Neural progenitor cell (in vitro differentiated cells): ENCODE data around the gene HEMK1.

ENCODE experiments used
- EZH2 ChIP-seq: fragments of 200-600 bp; sonication (generic); IDR thresholded peaks from 2 replicates; pipeline ENCODE4 v1.6.1; 2017; ENCODE audit warnings: antibody characterized with exemption, mild to moderate bottlenecking, moderate library complexity
- EZH2phosphoT487 ChIP-seq: fragments of 200-600 bp; sonication (generic); IDR thresholded peaks from 2 replicates; pipeline ENCODE4 v1.6.1; 2017; ENCODE audit warnings: antibody characterized with exemption
- TF ChIP-seq, protein P1 (sequence below): fragments of 200-600 bp; sonication (generic); IDR thresholded peaks from 2 replicates; pipeline ENCODE4 v1.5.1; 2017; ENCODE audit warnings: antibody characterized with exemption, mild to moderate bottlenecking

DNA sequence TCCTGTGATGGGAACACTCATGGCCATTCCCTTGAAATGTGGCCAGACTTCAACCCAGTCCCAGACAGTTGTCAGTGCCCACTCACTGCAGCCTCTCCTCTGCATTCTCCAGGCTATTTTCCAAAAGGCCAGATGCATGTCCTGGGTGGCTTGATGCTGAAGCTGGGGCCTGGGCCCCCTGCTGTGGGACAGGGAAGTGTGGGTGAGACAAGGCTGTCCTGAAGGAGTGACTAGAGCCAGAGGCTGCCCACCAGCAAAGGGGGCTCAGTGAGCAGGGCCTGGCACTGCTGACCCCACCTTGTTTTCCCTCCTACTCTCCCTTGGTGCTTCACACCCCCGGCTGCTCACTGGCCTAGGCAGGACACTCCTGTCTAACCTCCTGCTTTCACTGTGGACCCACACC, 30.4 kb downstream of the HEMK1 start:
- TF ChIP-seq, protein P1, sequence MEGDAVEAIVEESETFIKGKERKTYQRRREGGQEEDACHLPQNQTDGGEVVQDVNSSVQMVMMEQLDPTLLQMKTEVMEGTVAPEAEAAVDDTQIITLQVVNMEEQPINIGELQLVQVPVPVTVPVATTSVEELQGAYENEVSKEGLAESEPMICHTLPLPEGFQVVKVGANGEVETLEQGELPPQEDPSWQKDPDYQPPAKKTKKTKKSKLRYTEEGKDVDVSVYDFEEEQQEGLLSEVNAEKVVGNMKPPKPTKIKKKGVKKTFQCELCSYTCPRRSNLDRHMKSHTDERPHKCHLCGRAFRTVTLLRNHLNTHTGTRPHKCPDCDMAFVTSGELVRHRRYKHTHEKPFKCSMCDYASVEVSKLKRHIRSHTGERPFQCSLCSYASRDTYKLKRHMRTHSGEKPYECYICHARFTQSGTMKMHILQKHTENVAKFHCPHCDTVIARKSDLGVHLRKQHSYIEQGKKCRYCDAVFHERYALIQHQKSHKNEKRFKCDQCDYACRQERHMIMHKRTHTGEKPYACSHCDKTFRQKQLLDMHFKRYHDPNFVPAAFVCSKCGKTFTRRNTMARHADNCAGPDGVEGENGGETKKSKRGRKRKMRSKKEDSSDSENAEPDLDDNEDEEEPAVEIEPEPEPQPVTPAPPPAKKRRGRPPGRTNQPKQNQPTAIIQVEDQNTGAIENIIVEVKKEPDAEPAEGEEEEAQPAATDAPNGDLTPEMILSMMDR: no peak
- TF ChIP-seq EZH2 (no peak), EZH2phosphoT487 (no peak)
